OCI-LY3 (cell line): ENCODE results near the gene ASTL.

Experiments used
- H2AFZ ChIP-seq: fragments of 200-600, 300-600 bp; shearing (Covaris generic); 2 replicates; pipeline ENCODE4 v1.6.0; 2014; ENCODE audit warnings: antibody characterized with exemption, low read depth, low read length
- H3K27ac ChIP-seq: fragments of 200-600, 300-600 bp; sonication (generic); 2 replicates; pipeline ENCODE4 v1.5.1; 2014; ENCODE audit warnings: mild to moderate bottlenecking, low read length, moderate library complexity, mixed read lengths
- H3K27me3 ChIP-seq: fragments of 200-600, 300-600 bp; sonication (generic); 2 replicates; pipeline ENCODE4 v1.6.1; 2014; ENCODE audit warnings: low read depth, low read length, mixed read lengths
- H3K36me3 ChIP-seq: fragments of 200-600, 300-600 bp; sonication (generic); replicated peaks from 2 replicates; pipeline ENCODE3; 2014; ENCODE audit warnings: low read depth, low read length, mixed read lengths
- H3K4me1 ChIP-seq: fragments of 300-600, 200-600 bp; sonication (generic); 2 replicates; pipeline ENCODE4 v1.6.1; 2014; ENCODE audit warnings: low read length, mixed read lengths
- H3K4me2 ChIP-seq: fragments of 200-600, 300-600 bp; sonication (generic); 2 replicates; pipeline ENCODE4 v1.6.1; 2014; ENCODE audit warnings: low read length, mixed read lengths
- H3K4me3 ChIP-seq: fragments of 300-600, 200-600 bp; sonication (generic); 2 replicates; pipeline ENCODE4 v1.5.1; 2014; ENCODE audit warnings: antibody characterized with exemption, mild to moderate bottlenecking, low read length, moderate library complexity
- H3K79me2 ChIP-seq: fragments of 300-600, 200-600 bp; shearing (Covaris generic); 2 replicates; pipeline ENCODE4 v1.6.1; 2014; ENCODE audit warnings: mild to moderate bottlenecking, low read length, mixed read lengths
- H3K9ac ChIP-seq: fragments of 300-600, 200-600 bp; shearing (Covaris generic); 2 replicates; pipeline ENCODE4 v1.6.0; 2014; ENCODE audit warnings: mild to moderate bottlenecking, low read length, moderate library complexity
- H3K9me3 ChIP-seq: fragments of 200-600, 300-600 bp; shearing (Covaris generic); 2 replicates; pipeline ENCODE4 v1.6.1; 2014; ENCODE audit warnings: low read length, mixed read lengths; ENCODE audit not compliant: insufficient read depth
- H4K20me1 ChIP-seq: fragments of 200-600, 300-600 bp; sonication (generic); 2 replicates; pipeline ENCODE4 v1.6.1; 2016; ENCODE audit warnings: low read length, mixed read lengths; ENCODE audit not compliant: insufficient read depth
- CTCF ChIP-seq: fragments of 200-600, 300-600 bp; sonication (generic); IDR thresholded peaks from 2 replicates; pipeline ENCODE4 v1.5.1; 2014; ENCODE audit warnings: antibody characterized with exemption, low read length, low read depth
- EZH2phosphoT487 ChIP-seq: fragments of 200-600 bp; shearing (Covaris generic); IDR thresholded peaks from 2 replicates; pipeline ENCODE4 v1.6.1; 2018; ENCODE audit warnings: antibody characterized with exemption, mixed run types, low read depth

Gene ASTL

GRCh38 chr2:96083064-96083939, 55.0 kb downstream of the ASTL start:
- H3K4me3 ChIP-seq: no peak overlapping the region
- H3K27ac ChIP-seq: no peak overlapping the region
- H3K27me3 ChIP-seq: peaks cover 11% of the 10 kb centered on the region; the same call in 1 of the 2 replicates
- H3K4me2 ChIP-seq: no peak overlapping the region
- H3K9ac ChIP-seq: no peak overlapping the region
- no peaks in the 10 kb centered on the region for H3K9me3 ChIP-seq
- H3K36me3 ChIP-seq: no peaks in the 10 kb centered on the region
- no peaks in the 10 kb centered on the region for H3K4me1 ChIP-seq
- TF ChIP-seq EZH2phosphoT487: no peak
- no peak for TF ChIP-seq CTCF
- no peak overlapping the region for H2AFZ ChIP-seq
- no peaks in the 10 kb centered on the region for H4K20me1 ChIP-seq
- no peaks in the 10 kb centered on the region for H3K79me2 ChIP-seq

- Histone ChIP-seq H2AFZ (no peak overlapping the region), H3K9me3 (no peaks in the 10 kb centered on the region), H3K27ac (no peak overlapping the region), H3K4me1 (no peaks in the 10 kb centered on the region), H3K36me3 (no peaks in the 10 kb centered on the region), H3K79me2 (no peaks in the 10 kb centered on the region), H3K9ac (no peak overlapping the region), H3K4me2 (no peak overlapping the region), H4K20me1 (no peaks in the 10 kb centered on the region), H3K4me3 (no peak overlapping the region), H3K27me3 (peaks cover 10% of the 10 kb centered on the region; the same call in 1 of the 2 replicates)
- no peak for TF ChIP-seq CTCF
- no peak for TF ChIP-seq EZH2phosphoT487
Measured at GRCh38 chr2:96082211-96083063, 55.9 kb downstream of the ASTL start.

- Histone ChIP-seq H3K27me3 (no peaks in the 10 kb centered on the region), H4K20me1 (no peaks in the 10 kb centered on the region), H3K4me3 (no peak overlapping the region), H3K4me2 (no peak overlapping the region), H2AFZ (no peak overlapping the region), H3K9ac (no peak overlapping the region), H3K4me1 (no peaks in the 10 kb centered on the region), H3K36me3 (no peaks in the 10 kb centered on the region), H3K9me3 (no peaks in the 10 kb centered on the region), H3K27ac (no peak overlapping the region), H3K79me2 (no peaks in the 10 kb centered on the region)
- TF ChIP-seq EZH2phosphoT487: no peak
- no peak for TF ChIP-seq CTCF
Measured at GRCh38 chr2:96081042-96081441, 57.3 kb downstream of the ASTL start.

- no peaks in the 10 kb centered on the region for H3K79me2 ChIP-seq
- no peak overlapping the region for H2AFZ ChIP-seq
- no peaks in the 10 kb centered on the region for H3K4me1 ChIP-seq
- TF ChIP-seq EZH2phosphoT487 (no peak), CTCF (no peak)
- no peak overlapping the region for H3K4me3 ChIP-seq
- no peaks in the 10 kb centered on the region for H3K36me3 ChIP-seq
- no peak overlapping the region for H3K9ac ChIP-seq
- no peaks in the 10 kb centered on the region for H3K9me3 ChIP-seq
- no peak overlapping the region for H3K27ac ChIP-seq
- no peaks in the 10 kb centered on the region for H4K20me1 ChIP-seq
- H3K4me2 ChIP-seq: no peak overlapping the region
- 0 out of 2 replicates have a peak, but pooled peaks cover 5% of the 10 kb centered on the region for H3K27me3 ChIP-seq
Measured at GRCh38 chr2:96075199-96075771, 63.0 kb downstream of the ASTL start.
